GM12865 (cell line): Measurements from ENCODE around the gene DIAPH1.

Experiments
- DNase-seq: peaks from one replicate; pipeline ENCODE4 v3.0.0; 2010; ENCODE audit warnings: low read depth
- H3K4me3 ChIP-seq: 2 replicates; pipeline ENCODE4 v1.5.1; 2011; ENCODE audit warnings: mild to moderate bottlenecking, low read depth, low read length, control low read depth
- CTCF ChIP-seq: IDR thresholded peaks from 2 replicates; pipeline ENCODE4 v1.5.1; 2011; ENCODE audit warnings: low read length, control low read depth, low read depth, inconsistent platforms; ENCODE audit not compliant: insufficient read depth; ENCODE audit errors: missing control alignments

DIAPH1 gene

GRCh38 chr5:141508798-141509611, 109.8 kb downstream of the DIAPH1 start:
- H3K4me3 ChIP-seq, result peak overlapping the region; percentile 69
- TF ChIP-seq CTCF, result no peak

GRCh38 chr5:141508440-141508797, 110.4 kb downstream of the DIAPH1 start:
- peak overlapping the region; percentile 69 for H3K4me3 ChIP-seq
- no peak for TF ChIP-seq CTCF
- peak; percentile 50 for DNase-seq

More at GRCh38 chr5:141508798-141509611, 109.8 kb downstream of the DIAPH1 start:
- DNase-seq, result peak; percentile 80

GRCh38 chr5:141507387-141508091, 111.3 kb downstream of the DIAPH1 start:
- H3K4me3 ChIP-seq, result peak overlapping the region; percentile 69
- DNase-seq, result peak; percentile 72
- TF ChIP-seq CTCF, result no peak

GRCh38 chr5:141506381-141507155, 112.2 kb downstream of the DIAPH1 start:
- no peak overlapping the region for H3K4me3 ChIP-seq
- DNase-seq, result no peak
- TF ChIP-seq CTCF, result no peak

- DNase-seq, result no peak
- H3K4me3 ChIP-seq, result no peak overlapping the region
- no peak for TF ChIP-seq CTCF
These were observed 114.6 kb downstream of the DIAPH1 start for GRCh38 chr5:141504216-141504615.

- no peak for TF ChIP-seq CTCF
- DNase-seq, result no peak
These were observed 115.1 kb downstream of the DIAPH1 start for GRCh38 chr5:141503681-141504080.

More at GRCh38 chr5:141503681-141504080, 115.1 kb downstream of the DIAPH1 start:
- no peak overlapping the region for H3K4me3 ChIP-seq
